Measurements from ENCODE around the gene ABLIM2.

ABLIM2 gene

GRCh38 chr4:8019396-8020365 lies 138.9 kb downstream of the ABLIM2 start:
- DNase-seq: no peak

- DNase-seq: no peak
Observed at GRCh38 chr4:8016527-8016926, 142.1 kb downstream of the ABLIM2 start.

GRCh38 chr4:8015512-8015911 lies 143.1 kb downstream of the ABLIM2 start:
- no peak for DNase-seq

- no peak for DNase-seq
Observed at GRCh38 chr4:8013976-8014726, 144.5 kb downstream of the ABLIM2 start.

GRCh38 chr4:8012517-8012916 lies 146.1 kb downstream of the ABLIM2 start:
- no peak for DNase-seq

- DNase-seq: no peak
Observed at GRCh38 chr4:8010618-8011017, 148.0 kb downstream of the ABLIM2 start.

GRCh38 chr4:8009710-8010511 lies 148.7 kb downstream of the ABLIM2 start:
- no peak for DNase-seq

- DNase-seq: no peak
Observed at GRCh38 chr4:8009097-8009496, 149.5 kb downstream of the ABLIM2 start.

- DNase-seq: no peak
Observed at GRCh38 chr4:8008391-8008790, 150.2 kb downstream of the ABLIM2 start.

- no peak for DNase-seq
Observed at GRCh38 chr4:8007581-8007980, 151.0 kb downstream of the ABLIM2 start.

GRCh38 chr4:8006471-8006870 lies 152.1 kb downstream of the ABLIM2 start:
- no peak for DNase-seq

- DNase-seq: no peak
Observed at GRCh38 chr4:8005814-8006215, 152.8 kb downstream of the ABLIM2 start.

- no peak for DNase-seq
Observed at GRCh38 chr4:8005033-8005808, 153.4 kb downstream of the ABLIM2 start.

- DNase-seq: no peak
Observed at GRCh38 chr4:8004066-8004465, 154.5 kb downstream of the ABLIM2 start.

- DNase-seq: no peak
Observed at GRCh38 chr4:8002525-8003309, 155.9 kb downstream of the ABLIM2 start.

- no peak for DNase-seq
Observed at GRCh38 chr4:8001564-8002355, 156.9 kb downstream of the ABLIM2 start.

- DNase-seq: no peak
Observed at GRCh38 chr4:8000721-8001491, 157.7 kb downstream of the ABLIM2 start.

GRCh38 chr4:8000247-8000646 lies 158.4 kb downstream of the ABLIM2 start:
- no peak for DNase-seq

- no peak for DNase-seq
Observed at GRCh38 chr4:7999695-8000094, 158.9 kb downstream of the ABLIM2 start.

- DNase-seq: no peak
Observed at GRCh38 chr4:7999279-7999678, 159.3 kb downstream of the ABLIM2 start.

All from cortex of kidney (tissue), 1 donor.